IMR-90 (cell line): ENCODE measurements around the gene MDM4.

Experiments
- CEBPB ChIP-seq: IDR thresholded peaks from 2 replicates; pipeline ENCODE4 v1.6.1; 2012; ENCODE audit warnings: low read depth, low read length, improper control_type of control experiment
- CHD1 ChIP-seq: IDR thresholded peaks from 2 replicates; pipeline ENCODE4 v1.6.1; 2012; ENCODE audit warnings: low read depth, low read length, improper control_type of control experiment
- FOS ChIP-seq: fragments of 150-350 bp; IDR thresholded peaks from 2 replicates; pipeline ENCODE4 v1.6.1; 2016; ENCODE audit warnings: low read depth, low read length
- MAFK ChIP-seq: IDR thresholded peaks from 2 replicates; pipeline ENCODE4 v1.6.1; 2012; ENCODE audit warnings: low read depth, low read length, improper control_type of control experiment
- MXI1 ChIP-seq: IDR thresholded peaks from 2 replicates; pipeline ENCODE4 v1.6.1; 2012; ENCODE audit warnings: low read depth, mild to moderate bottlenecking, low read length, moderate library complexity, borderline replicate concordance
- POLR2A ChIP-seq: IDR thresholded peaks from 2 replicates; pipeline ENCODE4 v1.6.1; 2012; ENCODE audit warnings: mild to moderate bottlenecking, low read depth, low read length
- RAD21 ChIP-seq: IDR thresholded peaks from 2 replicates; pipeline ENCODE4 v1.6.1; 2012; ENCODE audit warnings: low read length, improper control_type of control experiment
- RCOR1 ChIP-seq: IDR thresholded peaks from 2 replicates; pipeline ENCODE4 v1.6.1; 2012; ENCODE audit warnings: mild to moderate bottlenecking, low read length, improper control_type of control experiment; ENCODE audit not compliant: insufficient replicate concordance
- RFX5 ChIP-seq: IDR thresholded peaks from 2 replicates; pipeline ENCODE4 v1.8.0; 2012; ENCODE audit warnings: low read depth, mild to moderate bottlenecking, low read length, moderate library complexity
- SMC3 ChIP-seq: fragments of 150-350 bp; IDR thresholded peaks from 2 replicates; pipeline ENCODE4 v1.6.1; 2016; ENCODE audit warnings: low read depth, mild to moderate bottlenecking, antibody characterized with exemption, low read length, moderate library complexity
- TF ChIP-seq, protein P1 (sequence below): conservative IDR thresholded peaks from 2 replicates; pipeline ENCODE4 v1.5.1; 2012; ENCODE audit warnings: mild to moderate bottlenecking, low read depth, low read length, improper control_type of control experiment
- TF ChIP-seq, protein P2 (sequence below): fragments of 150-350 bp; IDR thresholded peaks from 2 replicates; pipeline ENCODE4 v1.6.1; 2016; ENCODE audit warnings: low read depth, mild to moderate bottlenecking, low read length, moderate library complexity, borderline replicate concordance
- TF ChIP-seq, protein P3 (sequence below): fragments of 150-350 bp; IDR thresholded peaks from 2 replicates; pipeline ENCODE4 v1.6.1; 2017; ENCODE audit warnings: mild to moderate bottlenecking, antibody characterized with exemption, low read length, low read depth

DNA sequence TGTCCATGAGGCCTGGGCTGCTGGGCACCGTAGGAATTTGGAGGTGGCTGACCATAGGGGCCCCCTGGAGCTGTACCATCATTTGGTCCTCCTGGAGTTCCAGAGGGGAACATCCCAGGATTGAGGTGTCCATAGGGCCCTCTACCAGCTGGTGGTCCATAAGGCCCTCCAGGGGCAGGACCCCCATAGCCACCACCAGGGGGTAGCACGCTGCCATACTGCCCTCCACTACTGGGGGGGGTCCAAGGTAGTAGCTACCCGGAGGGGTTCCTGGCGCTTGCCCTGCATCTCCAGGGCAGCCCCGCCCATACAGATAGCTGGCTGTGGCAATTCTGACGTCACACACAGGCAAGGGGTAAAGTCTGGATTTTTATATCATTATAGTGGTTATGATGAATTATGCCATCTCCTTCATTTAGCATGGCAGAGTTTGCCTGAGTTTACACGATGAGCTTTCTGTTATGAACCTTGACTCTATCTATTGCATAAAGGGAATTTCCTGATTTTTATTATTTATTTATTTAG lies 13.2 kb downstream of the MDM4 start:
- TF ChIP-seq MXI1 (no peak), POLR2A (no peak), CEBPB (no peak), MAFK (no peak), RAD21 (no peak), CHD1 (no peak), FOS (no peak), RCOR1 (no peak), SMC3 (no peak), RFX5 (no peak)
- TF ChIP-seq, protein P1, sequence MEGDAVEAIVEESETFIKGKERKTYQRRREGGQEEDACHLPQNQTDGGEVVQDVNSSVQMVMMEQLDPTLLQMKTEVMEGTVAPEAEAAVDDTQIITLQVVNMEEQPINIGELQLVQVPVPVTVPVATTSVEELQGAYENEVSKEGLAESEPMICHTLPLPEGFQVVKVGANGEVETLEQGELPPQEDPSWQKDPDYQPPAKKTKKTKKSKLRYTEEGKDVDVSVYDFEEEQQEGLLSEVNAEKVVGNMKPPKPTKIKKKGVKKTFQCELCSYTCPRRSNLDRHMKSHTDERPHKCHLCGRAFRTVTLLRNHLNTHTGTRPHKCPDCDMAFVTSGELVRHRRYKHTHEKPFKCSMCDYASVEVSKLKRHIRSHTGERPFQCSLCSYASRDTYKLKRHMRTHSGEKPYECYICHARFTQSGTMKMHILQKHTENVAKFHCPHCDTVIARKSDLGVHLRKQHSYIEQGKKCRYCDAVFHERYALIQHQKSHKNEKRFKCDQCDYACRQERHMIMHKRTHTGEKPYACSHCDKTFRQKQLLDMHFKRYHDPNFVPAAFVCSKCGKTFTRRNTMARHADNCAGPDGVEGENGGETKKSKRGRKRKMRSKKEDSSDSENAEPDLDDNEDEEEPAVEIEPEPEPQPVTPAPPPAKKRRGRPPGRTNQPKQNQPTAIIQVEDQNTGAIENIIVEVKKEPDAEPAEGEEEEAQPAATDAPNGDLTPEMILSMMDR: no peak
- TF ChIP-seq, protein P2, sequence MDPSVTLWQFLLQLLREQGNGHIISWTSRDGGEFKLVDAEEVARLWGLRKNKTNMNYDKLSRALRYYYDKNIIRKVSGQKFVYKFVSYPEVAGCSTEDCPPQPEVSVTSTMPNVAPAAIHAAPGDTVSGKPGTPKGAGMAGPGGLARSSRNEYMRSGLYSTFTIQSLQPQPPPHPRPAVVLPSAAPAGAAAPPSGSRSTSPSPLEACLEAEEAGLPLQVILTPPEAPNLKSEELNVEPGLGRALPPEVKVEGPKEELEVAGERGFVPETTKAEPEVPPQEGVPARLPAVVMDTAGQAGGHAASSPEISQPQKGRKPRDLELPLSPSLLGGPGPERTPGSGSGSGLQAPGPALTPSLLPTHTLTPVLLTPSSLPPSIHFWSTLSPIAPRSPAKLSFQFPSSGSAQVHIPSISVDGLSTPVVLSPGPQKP: no peak
- TF ChIP-seq, protein P3, sequence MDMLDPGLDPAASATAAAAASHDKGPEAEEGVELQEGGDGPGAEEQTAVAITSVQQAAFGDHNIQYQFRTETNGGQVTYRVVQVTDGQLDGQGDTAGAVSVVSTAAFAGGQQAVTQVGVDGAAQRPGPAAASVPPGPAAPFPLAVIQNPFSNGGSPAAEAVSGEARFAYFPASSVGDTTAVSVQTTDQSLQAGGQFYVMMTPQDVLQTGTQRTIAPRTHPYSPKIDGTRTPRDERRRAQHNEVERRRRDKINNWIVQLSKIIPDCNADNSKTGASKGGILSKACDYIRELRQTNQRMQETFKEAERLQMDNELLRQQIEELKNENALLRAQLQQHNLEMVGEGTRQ: no peak
